ENCODE data around the gene TMEM131L.
"Not testable (repeated sequence)": the region's sequence is repeated elsewhere in the genome, so short reads cannot be mapped to it uniquely, and the experiment has no call there.

The TMEM131L gene

DNA sequence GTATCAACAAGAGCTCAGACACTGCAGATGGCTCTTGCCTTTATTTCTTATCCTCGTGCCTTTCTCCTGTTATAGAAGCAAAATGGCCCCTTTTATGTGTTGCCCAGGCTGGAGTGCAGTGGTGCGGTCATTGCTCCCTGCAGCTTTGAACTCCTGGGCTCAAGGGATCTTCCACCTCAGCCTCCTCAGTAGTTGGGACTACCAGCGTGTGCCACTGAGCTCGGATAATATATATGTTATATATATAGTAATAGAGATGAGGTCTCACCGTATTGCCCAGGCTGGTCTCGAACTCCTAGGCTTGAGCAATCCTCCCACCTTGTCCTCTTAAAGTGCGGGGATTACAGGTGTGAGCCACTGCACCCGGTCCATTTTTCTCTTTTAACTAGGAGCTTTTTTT lies 79.7 kb downstream of the TMEM131L start:
- DNase-seq, result no peak

GRCh38 chr4:153546280-153546679 lies 80.1 kb downstream of the TMEM131L start:
- DNase-seq, result no peak

- DNase-seq, result no peak
These were observed 81.4 kb downstream of the TMEM131L start for GRCh38 chr4:153547520-153547919.

DNA sequence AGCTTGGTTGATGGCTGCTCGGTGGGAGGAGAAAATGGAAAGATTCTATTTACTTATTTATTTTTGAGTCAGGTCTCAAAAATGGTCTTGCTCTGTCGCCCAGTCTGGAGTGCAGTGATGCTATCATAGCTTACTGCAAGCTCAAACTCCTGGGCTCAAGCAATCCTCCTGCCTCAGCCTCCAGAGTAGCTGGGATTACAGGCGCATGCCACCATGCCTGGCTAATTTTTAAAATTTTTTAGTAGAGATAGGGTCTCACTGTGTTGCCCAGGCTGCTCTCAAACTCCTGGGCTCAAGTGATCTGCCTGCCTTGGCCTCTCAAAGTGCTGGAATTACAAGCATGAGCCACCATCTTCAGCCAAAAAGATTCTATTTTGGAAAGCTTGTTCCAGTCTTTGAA lies 82.7 kb downstream of the TMEM131L start:
- not testable (repeated sequence) for DNase-seq

DNA sequence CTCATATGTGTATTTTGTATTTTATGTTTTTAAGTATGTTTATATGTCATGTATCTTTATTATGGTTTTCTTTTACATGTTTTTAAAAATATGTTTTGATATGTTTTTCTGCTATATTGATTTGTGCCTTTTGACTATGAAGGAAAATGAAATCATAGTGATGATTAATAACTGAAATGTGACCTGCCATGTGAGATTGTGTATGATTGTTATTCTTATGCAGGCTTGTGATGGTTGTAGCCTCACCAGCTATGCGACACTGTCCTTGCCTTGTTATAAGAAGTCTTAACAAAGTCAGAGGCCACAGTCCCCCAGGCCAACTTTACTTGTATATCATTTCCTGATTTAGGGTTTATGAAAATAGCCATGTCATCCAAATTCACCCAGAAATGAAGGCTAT lies 83.2 kb downstream of the TMEM131L start:
- no peak for DNase-seq

DNA sequence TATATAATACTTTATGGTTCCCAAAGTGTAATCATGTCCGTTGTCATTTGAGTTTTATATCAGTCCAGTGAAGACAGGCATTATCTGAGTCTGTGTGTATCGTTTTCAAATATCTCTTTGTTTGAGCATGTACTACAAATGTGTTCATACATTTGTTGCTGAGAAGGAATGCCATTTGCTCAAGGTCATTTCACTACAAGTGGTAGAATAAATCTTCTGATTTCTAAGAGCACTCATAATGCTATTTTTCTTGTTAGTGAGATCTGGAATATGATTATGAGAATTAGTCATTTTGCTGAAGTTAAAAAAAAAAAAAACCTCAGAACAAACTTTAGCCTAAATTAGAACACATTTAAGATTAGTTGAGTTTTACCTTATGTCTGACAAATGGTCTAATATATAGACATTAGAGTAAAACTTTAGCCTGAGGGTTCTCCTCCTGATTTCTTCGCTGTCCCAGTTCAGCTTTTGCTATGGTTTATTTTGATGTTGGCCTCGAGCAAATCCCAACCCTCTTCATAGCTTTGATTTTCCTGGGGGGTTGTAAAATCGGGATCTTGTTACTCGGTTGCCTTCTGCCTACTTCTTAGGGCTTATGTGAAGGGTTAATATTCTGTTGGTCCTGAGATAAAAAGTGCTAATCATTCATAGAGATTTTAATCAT lies 87.1 kb downstream of the TMEM131L start:
- DNase-seq, result no peak

DNA sequence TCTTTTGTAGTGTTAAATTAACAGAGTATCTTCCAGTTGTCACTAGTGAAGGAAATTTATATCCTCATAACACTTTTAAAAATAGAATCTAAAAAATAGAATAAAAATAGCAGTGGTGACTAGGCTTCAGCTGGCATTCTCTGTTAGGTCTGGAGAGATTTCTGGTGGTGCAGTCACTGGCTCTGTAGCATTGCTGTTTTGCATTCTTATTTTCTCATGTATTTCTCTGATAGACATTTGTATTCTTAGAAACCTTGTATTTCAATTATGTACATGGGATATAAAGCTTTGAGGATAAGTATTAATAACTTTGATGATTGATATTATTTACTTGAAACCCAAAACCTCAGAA lies 87.6 kb downstream of the TMEM131L start:
- no peak for DNase-seq

DNA sequence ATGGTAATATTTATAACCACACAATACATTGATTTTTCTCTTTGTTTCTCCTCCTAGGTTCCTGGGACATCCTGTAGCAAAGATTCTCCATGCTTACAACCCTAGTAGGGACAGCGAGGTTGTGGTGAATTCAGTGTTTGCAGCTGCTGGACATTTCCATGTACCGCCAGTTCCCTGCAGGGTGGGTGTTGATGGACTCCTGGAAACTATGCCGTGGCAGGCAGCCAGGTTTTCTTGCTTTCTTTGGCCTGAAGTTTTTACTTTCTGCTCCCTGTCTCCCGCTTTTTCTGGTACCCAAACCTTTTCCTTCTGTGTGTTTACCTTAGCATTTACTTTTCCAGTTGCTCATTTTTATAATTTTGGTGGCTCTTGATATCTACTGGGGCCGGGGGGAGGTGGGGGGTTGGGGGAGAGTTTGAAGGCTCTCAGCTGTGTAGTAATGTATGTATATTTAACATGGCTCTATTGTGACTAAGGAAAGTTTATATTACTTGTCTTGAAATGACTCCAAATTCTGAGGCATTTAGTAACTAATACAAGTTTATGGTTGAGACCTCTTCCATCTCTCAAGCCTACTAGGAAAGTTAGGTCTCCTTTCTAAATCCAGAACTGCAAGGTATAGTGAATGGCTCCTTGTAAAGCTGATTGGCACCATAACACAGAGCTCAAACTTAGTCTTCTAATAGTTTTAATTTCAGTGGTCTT lies 89.7 kb downstream of the TMEM131L start:
- no peak for DNase-seq

DNA sequence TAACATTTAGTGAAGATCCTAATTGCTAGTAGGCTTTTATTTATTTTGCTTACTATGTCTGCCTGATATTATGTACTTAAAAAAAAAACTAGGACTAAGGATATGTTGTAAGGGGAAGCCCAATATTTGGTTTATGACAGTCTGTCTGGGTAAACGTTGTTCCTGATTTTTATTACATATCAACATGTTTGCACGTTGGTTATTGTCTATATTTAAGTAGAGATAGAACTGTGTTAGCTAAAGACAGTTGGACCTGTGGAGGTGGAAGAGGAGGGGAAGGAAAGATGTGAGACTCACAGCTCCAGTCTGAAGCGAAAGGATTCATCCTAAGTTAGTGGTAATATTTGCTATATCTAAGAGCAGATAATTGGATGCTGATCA lies 90.3 kb downstream of the TMEM131L start:
- no peak for DNase-seq

DNA sequence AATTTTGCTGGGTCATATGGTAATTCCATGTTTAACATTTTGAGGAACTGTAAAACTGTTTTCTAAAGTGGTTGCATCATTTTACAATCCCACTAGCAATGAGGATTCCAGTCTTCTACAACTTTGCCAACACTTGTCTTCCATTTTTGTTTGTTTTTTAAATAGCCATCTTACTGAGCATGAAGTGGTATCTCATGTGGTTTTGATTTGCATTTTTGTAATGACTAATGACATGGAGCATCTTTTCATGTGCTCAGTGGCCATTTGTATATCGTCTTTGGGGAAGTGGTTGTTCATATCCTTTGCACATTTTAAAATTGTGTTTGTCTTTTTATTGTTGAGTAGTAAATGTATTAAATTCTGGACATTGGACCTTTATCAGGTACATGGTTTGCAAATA lies 94.7 kb downstream of the TMEM131L start:
- DNase-seq, result no peak

- DNase-seq, result no peak
These were observed 98.7 kb downstream of the TMEM131L start for GRCh38 chr4:153564630-153565525.

DNA sequence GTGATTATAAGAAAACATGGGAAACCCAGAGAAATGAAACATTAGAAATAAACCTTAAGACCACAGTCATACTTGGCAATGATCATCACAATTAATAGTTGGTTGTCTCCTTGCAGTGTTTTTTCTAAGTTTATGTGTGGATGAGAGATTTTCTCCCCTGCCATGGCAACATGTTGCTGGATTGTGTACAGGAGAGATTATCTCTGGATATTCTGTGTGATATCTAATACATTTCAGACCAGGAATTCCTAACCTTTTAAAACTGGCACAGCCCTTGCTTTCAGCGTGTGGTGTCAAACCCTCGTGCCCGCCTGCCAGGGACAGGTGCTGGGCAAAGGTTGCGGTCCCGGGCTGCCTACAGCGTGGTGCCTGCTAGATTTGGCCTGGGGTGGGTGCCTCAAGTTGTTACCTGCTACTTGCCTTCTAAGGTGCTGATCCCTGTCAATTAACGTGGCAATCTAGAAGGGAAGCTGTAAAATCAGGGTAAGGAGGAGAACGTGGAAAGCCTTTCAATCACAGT lies 100.5 kb downstream of the TMEM131L start:
- no peak for DNase-seq

DNA sequence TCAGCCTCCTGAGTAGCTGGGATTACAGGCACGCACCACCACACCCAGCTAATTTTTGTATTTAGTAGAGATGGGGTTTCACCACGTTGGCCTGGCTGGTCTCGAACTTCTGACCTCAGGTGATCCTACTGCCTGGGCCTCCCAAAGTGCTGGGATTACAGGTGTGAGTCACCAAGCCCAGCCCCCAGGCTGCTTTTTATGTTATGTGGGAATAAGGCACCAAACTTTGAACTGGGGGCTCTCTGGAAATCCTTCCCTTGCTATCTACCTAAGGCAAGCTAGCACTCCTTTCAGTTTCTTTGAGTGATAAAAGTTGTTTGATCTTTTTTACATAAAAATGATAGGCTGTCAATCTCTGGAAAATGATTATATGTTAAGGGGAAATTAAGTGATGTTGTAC lies 101.5 kb downstream of the TMEM131L start:
- DNase-seq, result not testable (repeated sequence)

DNA sequence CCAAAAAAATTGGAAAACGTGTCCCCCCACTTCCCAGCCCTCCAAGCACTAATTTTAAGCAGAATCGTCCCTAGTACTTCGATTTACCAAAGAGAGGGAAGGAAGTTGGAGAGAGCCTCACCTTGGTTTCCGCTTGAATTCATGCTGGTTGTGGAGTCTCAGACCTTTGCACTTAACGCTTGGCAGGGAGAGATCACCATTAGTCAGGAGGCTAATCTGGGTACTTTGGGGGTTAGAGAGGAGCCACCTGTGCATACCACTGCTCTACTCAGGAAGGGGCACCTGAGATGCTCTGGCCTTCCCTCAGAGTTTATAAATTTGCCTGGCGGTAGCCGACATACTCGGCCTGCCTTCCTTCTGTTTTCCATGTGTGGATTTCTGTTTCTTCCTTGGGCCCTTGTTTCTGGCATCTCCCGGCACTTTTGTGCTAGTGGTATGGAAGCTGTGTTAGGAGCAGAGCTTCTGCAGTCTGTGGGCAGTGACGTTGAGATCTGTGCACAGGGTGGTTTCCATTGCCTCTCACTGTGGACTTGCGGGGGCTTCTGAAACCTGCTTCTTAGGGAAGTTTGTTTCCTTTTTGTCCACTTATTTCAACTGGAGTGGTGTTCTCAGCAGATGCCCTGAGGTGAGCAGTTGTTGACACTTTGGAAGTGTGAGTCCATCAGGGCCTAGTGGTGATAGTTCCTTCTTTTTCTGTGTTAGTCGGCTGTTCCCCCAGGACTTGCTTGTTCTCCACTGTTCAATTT lies 104.2 kb downstream of the TMEM131L start:
- no peak for DNase-seq

DNA sequence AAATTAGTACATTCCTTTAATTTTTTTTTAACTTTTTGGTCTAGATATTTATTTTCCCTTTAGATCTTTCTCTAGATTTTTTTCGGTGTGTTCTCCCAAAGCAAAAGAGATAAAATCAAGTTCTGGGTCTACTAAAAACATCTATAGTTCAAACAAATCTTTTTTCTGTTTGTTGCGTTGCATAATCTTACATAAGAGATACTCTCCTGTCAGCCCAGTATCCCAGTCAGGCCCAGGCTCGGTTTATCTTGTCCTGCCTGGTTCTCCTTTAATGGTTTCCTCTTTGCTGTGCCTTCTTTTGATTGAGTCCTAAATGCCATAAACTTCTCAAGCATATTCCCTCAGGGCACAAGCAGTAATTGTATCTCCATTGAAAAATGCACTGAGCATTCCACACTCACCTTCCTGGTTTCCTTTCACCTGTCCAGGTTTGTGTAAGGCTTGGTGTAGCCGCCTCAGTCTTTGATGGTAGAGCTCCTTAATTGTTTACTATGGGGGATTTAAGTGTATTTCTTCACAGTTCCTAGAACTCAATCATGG lies 104.9 kb downstream of the TMEM131L start:
- DNase-seq, result no peak

DNA sequence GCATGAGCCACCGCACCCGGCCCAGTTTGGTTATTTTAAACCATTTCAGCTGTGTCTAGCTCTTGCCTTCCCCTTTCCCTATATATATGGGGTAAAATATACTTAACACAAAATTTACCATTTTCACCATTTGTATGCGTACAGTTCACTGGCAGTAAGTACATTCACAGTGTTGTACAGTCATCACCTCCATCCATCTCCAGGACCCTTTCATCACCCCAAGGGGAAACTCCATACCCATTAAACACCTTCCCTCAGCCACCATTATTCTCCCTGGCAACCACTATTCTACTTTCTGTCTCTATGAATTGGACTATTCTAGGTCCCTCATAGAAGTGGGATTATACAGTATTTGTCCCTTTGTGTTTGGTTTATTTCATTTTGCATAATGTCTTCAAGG lies 106.4 kb downstream of the TMEM131L start:
- no peak for DNase-seq

- no peak for DNase-seq
These were observed 107.1 kb downstream of the TMEM131L start for GRCh38 chr4:153573221-153573620.

DNA sequence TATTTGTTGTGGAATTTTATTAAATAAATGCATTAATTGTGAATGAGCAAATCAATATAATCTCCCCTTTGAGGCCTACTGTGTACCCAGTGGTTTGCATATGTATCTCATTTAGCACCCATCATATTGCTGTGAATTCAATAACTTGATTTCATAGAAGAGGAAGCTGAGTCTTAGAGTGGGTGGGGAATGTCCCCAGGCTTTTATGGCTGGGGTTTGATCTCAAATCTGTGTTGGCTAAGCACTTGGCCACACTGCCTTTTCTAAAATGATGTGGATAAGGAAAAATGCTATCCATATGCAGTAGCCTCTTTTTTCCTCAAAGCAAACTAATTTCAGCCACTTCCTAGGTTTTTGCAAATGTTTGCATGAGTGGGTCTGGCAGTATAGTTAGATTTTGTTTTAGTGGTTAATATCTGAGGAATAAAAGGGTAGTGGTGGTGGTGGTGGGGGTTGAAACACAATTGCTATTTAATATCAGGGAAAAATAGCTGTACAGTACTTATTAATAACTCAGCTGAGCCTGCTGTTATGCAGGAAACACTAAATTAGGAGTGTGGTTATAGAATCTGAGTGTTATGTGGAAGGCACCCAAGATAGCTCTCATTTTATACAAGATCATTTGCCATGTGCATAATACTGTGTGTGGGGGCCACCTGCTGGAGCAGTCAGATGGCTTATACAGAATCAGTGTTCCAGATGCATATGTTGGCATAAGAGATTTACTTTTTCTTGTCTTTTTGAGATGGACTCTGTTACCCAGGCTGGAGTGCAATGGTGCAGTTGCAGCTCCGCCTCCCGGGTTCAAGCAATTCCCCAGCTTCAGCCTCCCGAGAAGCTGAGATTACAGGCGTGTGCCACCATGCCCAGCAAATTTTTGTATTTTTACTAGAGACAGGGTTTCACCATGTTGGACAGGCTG lies 108.0 kb downstream of the TMEM131L start:
- peak; percentile 61 for DNase-seq

GRCh38 chr4:153576443-153576774 lies 110.2 kb downstream of the TMEM131L start:
- DNase-seq, result no peak

DNA sequence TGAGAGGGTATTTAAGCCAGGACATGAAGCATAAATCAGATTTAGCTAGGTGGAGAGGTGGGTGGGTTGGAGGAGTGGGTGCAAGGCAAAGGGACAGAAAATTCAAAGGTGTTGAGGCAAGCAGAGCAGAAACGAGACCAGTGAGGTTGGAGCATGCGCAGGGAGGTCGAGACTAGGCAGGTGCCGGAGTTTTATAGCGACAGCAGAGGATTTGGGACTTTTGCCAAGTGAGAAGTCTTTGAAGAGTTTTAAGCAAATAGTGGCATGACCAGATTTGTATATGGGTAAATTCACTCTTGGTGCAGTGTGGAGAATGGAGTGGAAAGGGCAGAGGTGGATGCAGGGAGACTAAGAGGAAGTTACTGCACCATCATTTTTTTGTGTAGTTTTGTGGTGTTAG lies 110.9 kb downstream of the TMEM131L start:
- DNase-seq, result no peak

DNA sequence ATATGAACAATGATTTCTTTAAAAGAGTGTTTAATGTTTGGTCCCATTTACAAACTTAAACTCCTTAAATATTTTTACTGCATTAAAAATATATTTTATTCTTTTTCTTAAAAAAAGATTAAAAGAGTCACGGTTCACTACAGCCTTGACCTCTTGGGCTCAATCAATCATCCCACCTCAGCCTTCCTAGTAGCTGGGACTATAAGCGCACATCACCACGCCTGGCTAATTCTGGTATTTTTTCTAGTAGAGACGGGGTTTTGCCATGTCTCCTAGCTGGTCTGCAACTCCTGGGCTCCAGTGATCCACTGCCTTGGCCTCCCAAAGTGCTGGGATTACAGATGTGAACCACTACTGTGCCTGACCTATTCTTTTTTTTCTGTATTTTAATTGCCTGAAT lies 113.2 kb downstream of the TMEM131L start:
- no peak for DNase-seq

DNA sequence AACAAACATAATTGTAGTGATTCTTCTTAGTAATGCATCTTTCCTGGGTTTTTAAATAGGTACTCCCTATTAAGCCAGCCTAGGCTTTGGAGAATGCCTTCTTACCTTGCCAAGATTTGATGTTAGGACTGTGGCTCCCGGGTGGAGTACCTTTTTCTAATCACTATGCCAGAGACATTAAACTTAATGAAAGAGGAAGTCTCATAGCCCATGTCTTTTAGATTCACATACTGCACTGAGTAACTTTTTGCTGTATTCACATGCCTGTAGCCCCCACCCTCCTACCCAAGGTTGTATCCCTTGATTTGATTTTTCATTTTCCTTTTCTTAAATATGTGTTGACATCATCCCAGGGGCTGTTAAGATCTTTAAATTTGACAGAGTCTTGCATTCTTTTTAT lies 113.7 kb downstream of the TMEM131L start:
- no peak for DNase-seq

Measured in CD4-positive, alpha-beta T cell treated with Interferon gamma for 1 hour (primary cell).